ENCODE data around the gene PDE4B.

- no peak for TF ChIP-seq EZH2phosphoT487 (IDR thresholded peaks at IDR 0.05; ENCODE audit: borderline replicate concordance, low read length)
- no peak for TF ChIP-seq CTCF (conservative IDR thresholded peaks at IDR 0.05; ENCODE audit: low read depth, low read length)
- no peak for TF ChIP-seq EZH2 (IDR thresholded peaks at IDR 0.05; ENCODE audit: low read length, unreplicated experiment)
Observed at GRCh38 chr1:66244429-66244828, 451.7 kb downstream of the PDE4B start.

All from PC-3 (cell line).